GM21786 (cell line): ENCODE measurements around the gene PWWP2B.
A peak's percentile ranks its signal among the peaks of the same experiment; 100 is the strongest.

Source experiments
- ATAC-seq: cut with Tn5 transposase; IDR thresholded peaks from one replicate; pipeline ENCODE4 v1.9.1; 2021; ENCODE audit not compliant: unreplicated experiment

The PWWP2B gene

GRCh38 chr10:132417957-132418441, 21.0 kb downstream of the PWWP2B start:
- no peak for ATAC-seq

GRCh38 chr10:132418527-132419416, 21.8 kb downstream of the PWWP2B start:
- ATAC-seq = no peak

GRCh38 chr10:132419538-132420468, 22.8 kb downstream of the PWWP2B start:
- no peak for ATAC-seq

- no peak for ATAC-seq
Observed at GRCh38 chr10:132420469-132420980, 23.5 kb downstream of the PWWP2B start.

- ATAC-seq = peak; percentile 44
Observed at GRCh38 chr10:132420981-132421846, 24.2 kb downstream of the PWWP2B start.

- ATAC-seq = peak; percentile 53
Observed at GRCh38 chr10:132421847-132422751, 25.1 kb downstream of the PWWP2B start.

- no peak for ATAC-seq
Observed at GRCh38 chr10:132422903-132423825, 26.2 kb downstream of the PWWP2B start.

- ATAC-seq = no peak
Observed at GRCh38 chr10:132423966-132424861, 27.2 kb downstream of the PWWP2B start.

- no peak for ATAC-seq
Observed at GRCh38 chr10:132425029-132425756, 28.2 kb downstream of the PWWP2B start.

GRCh38 chr10:132425757-132426155, 28.8 kb downstream of the PWWP2B start:
- ATAC-seq = no peak

- ATAC-seq = no peak
Observed at GRCh38 chr10:132427006-132427771, 30.2 kb downstream of the PWWP2B start.

- no peak for ATAC-seq
Observed at GRCh38 chr10:132427939-132428367, 31.0 kb downstream of the PWWP2B start.

GRCh38 chr10:132428486-132428995, 31.5 kb downstream of the PWWP2B start:
- ATAC-seq = no peak

- no peak for ATAC-seq
Observed at GRCh38 chr10:132429281-132430230, 32.6 kb downstream of the PWWP2B start.
